ENCODE measurements around the gene OTOF. TPM values are rescaled to one million over a fixed set of nuclear protein-coding genes. Genes with fewer than 3 reads are reported as not detected.

Gene OTOF
- total RNA-seq, 3 donors from 2014 or later: 0.60 TPM; not detected in 2

- TF ChIP-seq, protein P1, sequence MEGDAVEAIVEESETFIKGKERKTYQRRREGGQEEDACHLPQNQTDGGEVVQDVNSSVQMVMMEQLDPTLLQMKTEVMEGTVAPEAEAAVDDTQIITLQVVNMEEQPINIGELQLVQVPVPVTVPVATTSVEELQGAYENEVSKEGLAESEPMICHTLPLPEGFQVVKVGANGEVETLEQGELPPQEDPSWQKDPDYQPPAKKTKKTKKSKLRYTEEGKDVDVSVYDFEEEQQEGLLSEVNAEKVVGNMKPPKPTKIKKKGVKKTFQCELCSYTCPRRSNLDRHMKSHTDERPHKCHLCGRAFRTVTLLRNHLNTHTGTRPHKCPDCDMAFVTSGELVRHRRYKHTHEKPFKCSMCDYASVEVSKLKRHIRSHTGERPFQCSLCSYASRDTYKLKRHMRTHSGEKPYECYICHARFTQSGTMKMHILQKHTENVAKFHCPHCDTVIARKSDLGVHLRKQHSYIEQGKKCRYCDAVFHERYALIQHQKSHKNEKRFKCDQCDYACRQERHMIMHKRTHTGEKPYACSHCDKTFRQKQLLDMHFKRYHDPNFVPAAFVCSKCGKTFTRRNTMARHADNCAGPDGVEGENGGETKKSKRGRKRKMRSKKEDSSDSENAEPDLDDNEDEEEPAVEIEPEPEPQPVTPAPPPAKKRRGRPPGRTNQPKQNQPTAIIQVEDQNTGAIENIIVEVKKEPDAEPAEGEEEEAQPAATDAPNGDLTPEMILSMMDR (IDR thresholded peaks at IDR 0.05): no peak
- intact Hi-C loops (cut with DNase I, micrococcal nuclease): no loop called here
- Histone ChIP-seq H3K4me1 (ENCODE audit: low read depth) (no peaks in the 10 kb centered on the region), H3K36me3 (ENCODE audit: low read depth) (no peaks in the 10 kb centered on the region), H3K9me3 (no peaks in the 10 kb centered on the region), H3K4me3 (no peak overlapping the region)
- ATAC-seq (no peak), DNase-seq (no peak)
Measured at GRCh38 chr2:26429779-26430578, 47.9 kb downstream of the OTOF start.

GRCh38 chr2:26428846-26429245 is 49.1 kb downstream of the OTOF start:
- H3K4me3 ChIP-seq: no peak overlapping the region
- no peak for DNase-seq
- H3K4me1 ChIP-seq (ENCODE audit: low read depth): no peaks in the 10 kb centered on the region
- no peak for ATAC-seq
- H3K36me3 ChIP-seq (ENCODE audit: low read depth): no peaks in the 10 kb centered on the region
- intact Hi-C loops (cut with DNase I, micrococcal nuclease): no loop called here
- no peaks in the 10 kb centered on the region for H3K9me3 ChIP-seq
- TF ChIP-seq, protein P1 (IDR thresholded peaks at IDR 0.05): no peak

- no peak overlapping the region for H3K4me3 ChIP-seq
- no peak for DNase-seq
- no peaks in the 10 kb centered on the region for H3K9me3 ChIP-seq
- no peak for ATAC-seq
- no peaks in the 10 kb centered on the region for H3K36me3 ChIP-seq (ENCODE audit: low read depth)
- TF ChIP-seq, protein P1 (IDR thresholded peaks at IDR 0.05): no peak
- H3K4me1 ChIP-seq (ENCODE audit: low read depth): no peaks in the 10 kb centered on the region
- intact Hi-C loops (cut with DNase I, micrococcal nuclease): no loop called here
Measured at GRCh38 chr2:26424221-26424620, 53.7 kb downstream of the OTOF start.

DNA sequence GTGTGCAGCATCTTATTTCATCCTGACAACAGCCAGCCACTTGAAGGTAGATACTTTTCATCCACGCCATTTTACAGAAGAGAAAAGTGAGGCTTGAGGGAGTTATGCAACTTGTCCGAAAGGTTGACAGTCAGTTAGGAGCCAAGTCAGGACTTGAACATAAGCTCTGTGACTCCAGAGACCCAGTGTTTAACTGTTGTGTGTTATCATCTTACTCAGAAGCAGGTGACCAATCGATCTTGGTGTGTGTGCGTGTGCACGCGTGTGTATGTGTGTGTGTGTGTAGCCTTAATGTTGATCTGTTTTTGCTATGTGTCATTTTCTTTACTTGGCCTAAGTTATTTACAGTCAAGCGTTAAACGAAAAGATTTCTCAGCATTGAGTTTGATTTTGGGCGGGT is 54.2 kb downstream of the OTOF start:
- TF ChIP-seq, protein P1 (IDR thresholded peaks at IDR 0.05): no peak
- no peaks in the 10 kb centered on the region for H3K4me1 ChIP-seq (ENCODE audit: low read depth)
- no peak for DNase-seq
- intact Hi-C loops (cut with DNase I, micrococcal nuclease): no loop called here
- no peak for ATAC-seq
- no peaks in the 10 kb centered on the region for H3K36me3 ChIP-seq (ENCODE audit: low read depth)
- no peaks in the 10 kb centered on the region for H3K9me3 ChIP-seq
- H3K4me3 ChIP-seq: no peak overlapping the region

DNA sequence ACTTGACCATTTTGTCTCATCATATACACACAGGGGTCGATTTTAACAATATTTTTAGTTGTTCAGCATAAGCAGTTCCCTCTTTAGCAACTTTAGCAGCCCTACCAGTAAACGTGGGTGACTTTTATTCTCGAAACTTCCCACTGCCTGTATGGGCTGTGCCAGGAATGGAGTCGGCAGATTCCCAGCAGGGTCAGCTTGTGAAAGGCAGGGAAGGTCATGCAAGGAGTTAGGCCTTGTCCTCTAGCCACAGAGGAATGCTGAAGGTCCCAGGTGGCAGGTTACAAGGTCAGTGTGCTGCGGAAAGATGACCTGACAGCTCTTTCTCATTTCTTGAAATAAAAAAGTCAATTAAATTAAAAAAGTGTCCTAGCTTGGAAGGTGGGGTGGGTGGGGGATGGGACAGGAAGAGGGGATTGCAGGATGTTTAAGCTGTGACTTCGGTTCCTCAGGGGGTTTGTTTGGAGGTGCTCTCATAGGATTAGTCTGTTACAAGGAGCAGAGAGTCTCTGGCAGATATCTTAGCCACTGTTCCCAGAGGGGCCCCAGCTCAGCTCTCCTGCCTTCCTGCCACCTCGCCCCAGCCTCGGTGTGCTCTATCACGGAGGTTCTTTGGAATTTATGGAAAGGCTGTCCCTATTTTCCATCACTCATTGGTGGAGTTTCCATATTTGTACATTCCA is 54.8 kb downstream of the OTOF start:
- ATAC-seq (no peak), DNase-seq (no peak)
- no peaks in the 10 kb centered on the region for H3K4me1 ChIP-seq (ENCODE audit: low read depth)
- H3K9me3 ChIP-seq: no peaks in the 10 kb centered on the region
- no peak overlapping the region for H3K4me3 ChIP-seq
- H3K36me3 ChIP-seq (ENCODE audit: low read depth): no peaks in the 10 kb centered on the region
- TF ChIP-seq, protein P1 (IDR thresholded peaks at IDR 0.05): no peak
- intact Hi-C loops (cut with DNase I, micrococcal nuclease): no loop called here
